GM12878 (cell line): ENCODE data around the gene WDFY4. TPM values are rescaled to one million over a fixed set of nuclear protein-coding genes. Genes with fewer than 3 reads are reported as not detected.

ENCODE experiments used
- EGR1 ChIP-seq, 2 experiments: IDR thresholded peaks; 1 replicate in 1 of 2; 2 replicates in 1 of 2; pipeline ENCODE4 v1.6.1; 2011 to 2012; ENCODE audit warnings: low read depth in 2 of 2, low read length in 2 of 2, borderline replicate concordance in 1 of 2, mild to moderate bottlenecking in 1 of 2, moderate library complexity in 1 of 2
- EP300 ChIP-seq, 2 experiments: fragments of 150-350 bp in 1 of 2; IDR thresholded peaks; 2 replicates each; pipeline ENCODE4 v1.6.1; 2011 to 2012; ENCODE audit warnings: low read depth in 2 of 2, low read length in 2 of 2, borderline replicate concordance in 1 of 2, improper control_type of control experiment in 1 of 2, inconsistent platforms in 1 of 2; ENCODE audit not compliant: control insufficient read depth in 1 of 2
- RBBP5 ChIP-seq: fragments of 200-600 bp; sonication (generic); conservative IDR thresholded peaks from 2 replicates; pipeline ENCODE4 v1.6.1; 2016
- WRNIP1 ChIP-seq: IDR thresholded peaks from 2 replicates; pipeline ENCODE4 v1.6.1; 2011; ENCODE audit warnings: low read depth, low read length, improper control_type of control experiment, borderline replicate concordance
- polyA plus RNA-seq, 11 experiments: library from polyadenylated mRNA; depleted of rRNA in 4 of 11; unstranded in 6 of 11; stranded (reverse) in 5 of 11; fragments of >200 nt; fragmentation: Nextera tagmentation in 4 of 11; fragmentation: Illumina TruSeq in 1 of 11; extraction: Ambion mirVana in 4 of 11; extraction: Trizol in 1 of 11; gene quantifications; 1 replicate in 1 of 11; 2 replicates in 10 of 11; pipeline versions ENCODE4 v1.2.1 to v1.2.3, GENCODE V29; 2011 to 2016; ENCODE audit warnings: inconsistent platforms in 2 of 11, missing spikeins in 2 of 11, low read depth in 1 of 11
- total RNA-seq, 4 experiments: library from RNA; depleted of rRNA in 3 of 4; stranded (reverse); fragments of >200 nt in 3 of 4; fragmentation: Illumina TruSeq in 1 of 4; extraction: Trizol in 1 of 4; gene quantifications; 2 replicates each; pipeline versions ENCODE4 v1.2.1 to v1.2.3, GENCODE V29; 2013 to 2021
- TF ChIP-seq, protein P1 (sequence below): fragments of 450-650 bp; formaldehyde crosslinking; IDR thresholded peaks from 2 replicates; pipeline ENCODE4 v1.4.0; 2020; ENCODE audit warnings: mild to moderate bottlenecking, moderate library complexity
- TF ChIP-seq, protein P2 (sequence below): fragments of 450-650 bp; IDR thresholded peaks from 2 replicates; pipeline ENCODE4 v1.6.1; 2016; ENCODE audit warnings: mild to moderate bottlenecking

WDFY4 gene
- total and polyA plus RNA-seq, 10 of the 15 experiments (the other 5 are each of a cell fraction or from before 2014, with no cell fraction given) = 13.5 to 132 (median 47.3) TPM

DNA sequence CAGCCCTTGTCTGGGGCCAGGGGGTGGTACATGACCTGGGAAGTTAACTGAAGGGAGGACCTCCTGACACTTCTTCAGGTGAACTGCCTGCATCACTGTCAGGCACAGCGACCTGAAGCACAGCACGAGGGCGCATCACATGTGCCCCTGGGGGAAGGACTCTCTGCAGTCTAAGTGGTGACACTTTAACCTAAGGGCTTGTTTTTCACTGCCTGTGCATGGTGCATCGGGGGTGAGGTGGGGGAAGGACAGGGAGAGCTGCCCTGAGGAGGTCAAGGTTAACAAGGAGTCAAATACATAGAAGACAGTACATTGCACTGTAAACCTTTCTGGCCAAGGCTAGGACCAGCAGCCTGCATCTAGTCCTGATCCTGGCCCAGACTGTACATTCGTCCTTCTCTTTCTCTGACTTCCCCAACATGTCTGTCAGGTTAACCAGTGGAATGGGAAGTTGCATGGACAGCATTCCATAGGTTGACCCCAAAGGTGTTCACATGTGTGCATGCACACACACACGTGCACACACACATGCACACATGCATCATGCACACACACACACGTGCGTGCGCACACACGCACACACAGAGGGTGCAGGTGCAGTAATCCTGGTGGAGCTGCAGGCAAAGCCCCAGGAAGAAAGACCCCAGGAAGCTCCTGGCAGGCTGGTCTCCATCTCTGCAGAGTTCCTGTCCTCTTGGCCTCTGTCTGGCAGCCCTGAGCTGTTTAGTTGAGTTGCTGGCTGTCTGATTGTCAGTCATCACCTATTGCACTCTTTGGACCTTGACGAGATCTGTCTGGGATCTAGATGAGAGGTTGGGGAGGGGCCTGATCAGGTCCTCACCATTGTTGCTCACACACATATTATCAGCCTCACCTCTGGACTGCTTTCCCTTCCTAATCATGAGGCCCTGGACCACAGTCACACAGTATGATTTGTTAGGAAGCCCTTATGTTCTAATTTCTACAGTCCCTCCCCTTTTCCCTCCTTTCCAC lies 37.8 kb downstream of the WDFY4 start (continued):
- TF ChIP-seq, protein P1, sequence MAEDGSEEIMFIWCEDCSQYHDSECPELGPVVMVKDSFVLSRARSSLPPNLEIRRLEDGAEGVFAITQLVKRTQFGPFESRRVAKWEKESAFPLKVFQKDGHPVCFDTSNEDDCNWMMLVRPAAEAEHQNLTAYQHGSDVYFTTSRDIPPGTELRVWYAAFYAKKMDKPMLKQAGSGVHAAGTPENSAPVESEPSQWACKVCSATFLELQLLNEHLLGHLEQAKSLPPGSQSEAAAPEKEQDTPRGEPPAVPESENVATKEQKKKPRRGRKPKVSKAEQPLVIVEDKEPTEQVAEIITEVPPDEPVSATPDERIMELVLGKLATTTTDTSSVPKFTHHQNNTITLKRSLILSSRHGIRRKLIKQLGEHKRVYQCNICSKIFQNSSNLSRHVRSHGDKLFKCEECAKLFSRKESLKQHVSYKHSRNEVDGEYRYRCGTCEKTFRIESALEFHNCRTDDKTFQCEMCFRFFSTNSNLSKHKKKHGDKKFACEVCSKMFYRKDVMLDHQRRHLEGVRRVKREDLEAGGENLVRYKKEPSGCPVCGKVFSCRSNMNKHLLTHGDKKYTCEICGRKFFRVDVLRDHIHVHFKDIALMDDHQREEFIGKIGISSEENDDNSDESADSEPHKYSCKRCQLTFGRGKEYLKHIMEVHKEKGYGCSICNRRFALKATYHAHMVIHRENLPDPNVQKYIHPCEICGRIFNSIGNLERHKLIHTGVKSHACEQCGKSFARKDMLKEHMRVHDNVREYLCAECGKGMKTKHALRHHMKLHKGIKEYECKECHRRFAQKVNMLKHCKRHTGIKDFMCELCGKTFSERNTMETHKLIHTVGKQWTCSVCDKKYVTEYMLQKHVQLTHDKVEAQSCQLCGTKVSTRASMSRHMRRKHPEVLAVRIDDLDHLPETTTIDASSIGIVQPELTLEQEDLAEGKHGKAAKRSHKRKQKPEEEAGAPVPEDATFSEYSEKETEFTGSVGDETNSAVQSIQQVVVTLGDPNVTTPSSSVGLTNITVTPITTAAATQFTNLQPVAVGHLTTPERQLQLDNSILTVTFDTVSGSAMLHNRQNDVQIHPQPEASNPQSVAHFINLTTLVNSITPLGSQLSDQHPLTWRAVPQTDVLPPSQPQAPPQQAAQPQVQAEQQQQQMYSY (CRISPR knock-in tag) = no peak
- TF ChIP-seq EGR1 (IDR thresholded peaks at IDR 0.05; ENCODE audit: borderline replicate concordance in 1 of 2, low read depth in 2 of 2, low read length in 2 of 2) (no peak), WRNIP1 (no peak), RBBP5 (no peak), EP300 (IDR thresholded peaks at IDR 0.05; ENCODE audit: borderline replicate concordance in 1 of 2, control insufficient read depth in 1 of 2, low read depth in 2 of 2, low read length in 2 of 2) (no peak)
- TF ChIP-seq, protein P2, sequence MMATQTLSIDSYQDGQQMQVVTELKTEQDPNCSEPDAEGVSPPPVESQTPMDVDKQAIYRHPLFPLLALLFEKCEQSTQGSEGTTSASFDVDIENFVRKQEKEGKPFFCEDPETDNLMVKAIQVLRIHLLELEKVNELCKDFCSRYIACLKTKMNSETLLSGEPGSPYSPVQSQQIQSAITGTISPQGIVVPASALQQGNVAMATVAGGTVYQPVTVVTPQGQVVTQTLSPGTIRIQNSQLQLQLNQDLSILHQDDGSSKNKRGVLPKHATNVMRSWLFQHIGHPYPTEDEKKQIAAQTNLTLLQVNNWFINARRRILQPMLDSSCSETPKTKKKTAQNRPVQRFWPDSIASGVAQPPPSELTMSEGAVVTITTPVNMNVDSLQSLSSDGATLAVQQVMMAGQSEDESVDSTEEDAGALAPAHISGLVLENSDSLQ = no peak
